Measurements from ENCODE around the gene TNNI2. TPM values are rescaled to one million over a fixed set of nuclear protein-coding genes. Genes with fewer than 3 reads are reported as not detected.

Gene TNNI2
- total RNA-seq, 1 donor from 2014 or later = not detected

DNA sequence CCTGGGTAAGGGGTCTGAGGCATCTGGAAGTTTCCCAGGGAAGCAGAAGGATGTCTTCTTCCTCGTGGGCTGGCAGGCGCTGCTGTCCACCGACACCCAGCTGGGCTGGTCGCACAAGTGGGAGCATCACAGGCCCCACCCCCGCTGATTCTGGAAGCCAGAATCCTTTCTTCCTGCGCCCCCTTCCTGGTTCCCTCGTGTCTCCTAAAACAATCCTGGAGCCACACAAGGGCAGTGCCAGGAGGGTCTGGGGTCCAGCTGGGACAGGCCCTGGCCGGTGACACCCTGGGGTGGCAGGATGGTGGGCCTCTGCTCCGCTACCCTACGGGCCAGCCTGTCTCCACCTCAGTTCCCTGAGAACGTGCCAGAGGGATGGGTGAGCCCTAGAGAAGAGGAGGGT, 18.3 kb downstream of the TNNI2 start:
- DNase-seq (ENCODE audit: extremely low read depth, low read depth, low spot score) = no peak

- no peak for DNase-seq (ENCODE audit: extremely low read depth, low read depth, low spot score)
These were observed 19.4 kb downstream of the TNNI2 start for GRCh38 chr11:1858154-1858553.

- no peak for DNase-seq (ENCODE audit: extremely low read depth, low read depth, low spot score)
These were observed 19.8 kb downstream of the TNNI2 start for GRCh38 chr11:1858576-1858975.

DNA sequence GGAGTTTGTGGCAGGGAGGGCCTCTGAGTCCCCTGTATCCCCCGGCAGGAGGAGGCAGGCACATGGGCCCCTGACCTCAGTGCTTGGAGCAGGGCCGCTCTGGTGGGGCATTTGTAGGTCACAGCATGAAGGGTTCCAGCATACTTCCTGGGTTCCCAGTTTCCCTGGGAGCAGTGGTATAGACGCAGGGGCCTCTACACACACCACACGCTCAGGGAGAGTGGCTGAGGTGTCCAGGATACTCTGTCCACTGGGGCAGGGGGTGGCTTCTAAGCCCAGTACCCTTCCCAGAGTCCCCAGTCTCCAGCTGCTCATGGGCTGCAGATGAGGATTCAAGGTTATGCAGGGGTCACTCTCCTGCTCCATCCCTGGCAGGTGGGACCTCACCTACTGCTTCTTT, 20.2 kb downstream of the TNNI2 start:
- DNase-seq (ENCODE audit: extremely low read depth, low read depth, low spot score) = no peak

DNA sequence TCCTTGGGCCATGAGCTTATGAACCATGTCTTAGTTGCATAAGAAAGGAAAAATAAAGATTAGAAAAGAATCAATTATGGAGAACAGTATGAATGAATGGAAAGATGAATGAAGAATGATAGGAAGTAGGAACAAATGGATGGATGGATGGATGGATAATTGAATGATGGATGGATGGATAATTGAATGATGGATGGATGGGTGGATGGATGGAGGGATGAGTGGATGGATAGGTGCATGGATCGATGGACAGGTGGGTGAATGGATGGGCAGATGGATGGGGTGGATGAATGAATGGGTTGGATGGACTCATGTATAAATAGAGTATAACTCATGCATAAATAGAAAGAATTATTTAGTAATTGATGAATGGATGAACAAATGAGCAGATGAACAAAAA, 21.3 kb downstream of the TNNI2 start:
- DNase-seq (ENCODE audit: extremely low read depth, low read depth, low spot score) = no peak

DNA sequence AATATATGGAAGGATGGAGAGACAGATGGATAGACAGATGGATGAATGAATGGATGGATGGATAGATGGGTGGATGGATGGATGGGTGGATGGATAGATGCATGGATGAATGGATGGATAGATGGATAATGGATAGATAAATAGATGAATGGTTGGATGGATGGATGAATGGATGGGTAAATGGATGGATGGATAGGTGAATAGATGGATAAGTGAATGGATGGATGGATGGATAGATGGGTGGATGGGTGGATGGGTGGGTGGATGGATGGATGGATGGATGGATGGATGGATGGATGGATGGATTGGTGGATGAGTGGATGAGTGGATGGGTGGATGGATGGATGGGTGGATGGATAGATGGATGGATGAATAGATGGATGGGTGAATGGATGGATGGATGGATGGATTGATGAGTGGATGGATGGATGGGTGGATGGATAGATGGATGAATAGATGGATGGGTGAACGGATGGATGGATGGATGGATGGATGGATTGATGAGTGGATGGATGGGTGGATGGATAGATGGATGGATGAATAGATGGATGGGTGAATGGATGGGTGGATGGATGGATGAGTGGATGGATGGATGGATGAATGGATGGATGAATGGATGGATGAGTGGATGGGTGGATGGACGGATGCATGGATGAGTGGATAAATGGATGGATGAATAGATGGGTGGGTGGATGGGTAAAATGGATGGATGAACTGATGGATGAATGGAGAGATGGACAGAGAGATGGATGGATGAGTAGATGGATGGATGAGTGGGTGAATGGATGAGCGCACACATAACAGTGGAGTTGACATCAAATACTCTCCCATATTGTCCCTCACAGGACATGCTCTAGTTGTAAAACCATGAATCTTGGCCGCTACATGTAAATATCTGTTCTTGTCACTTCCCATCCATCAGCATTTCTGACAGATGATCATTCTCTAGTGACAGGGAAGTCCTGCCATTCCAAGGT, 22.9 kb downstream of the TNNI2 start:
- DNase-seq (ENCODE audit: extremely low read depth, low read depth, low spot score) = no peak

- DNase-seq (ENCODE audit: extremely low read depth, low read depth, low spot score) = no peak
These were observed 24.0 kb downstream of the TNNI2 start for GRCh38 chr11:1862588-1863351.

GRCh38 chr11:1863352-1864216, 24.8 kb downstream of the TNNI2 start:
- DNase-seq (ENCODE audit: extremely low read depth, low read depth, low spot score) = no peak

GRCh38 chr11:1864231-1864630, 25.4 kb downstream of the TNNI2 start:
- no peak for DNase-seq (ENCODE audit: extremely low read depth, low read depth, low spot score)

DNA sequence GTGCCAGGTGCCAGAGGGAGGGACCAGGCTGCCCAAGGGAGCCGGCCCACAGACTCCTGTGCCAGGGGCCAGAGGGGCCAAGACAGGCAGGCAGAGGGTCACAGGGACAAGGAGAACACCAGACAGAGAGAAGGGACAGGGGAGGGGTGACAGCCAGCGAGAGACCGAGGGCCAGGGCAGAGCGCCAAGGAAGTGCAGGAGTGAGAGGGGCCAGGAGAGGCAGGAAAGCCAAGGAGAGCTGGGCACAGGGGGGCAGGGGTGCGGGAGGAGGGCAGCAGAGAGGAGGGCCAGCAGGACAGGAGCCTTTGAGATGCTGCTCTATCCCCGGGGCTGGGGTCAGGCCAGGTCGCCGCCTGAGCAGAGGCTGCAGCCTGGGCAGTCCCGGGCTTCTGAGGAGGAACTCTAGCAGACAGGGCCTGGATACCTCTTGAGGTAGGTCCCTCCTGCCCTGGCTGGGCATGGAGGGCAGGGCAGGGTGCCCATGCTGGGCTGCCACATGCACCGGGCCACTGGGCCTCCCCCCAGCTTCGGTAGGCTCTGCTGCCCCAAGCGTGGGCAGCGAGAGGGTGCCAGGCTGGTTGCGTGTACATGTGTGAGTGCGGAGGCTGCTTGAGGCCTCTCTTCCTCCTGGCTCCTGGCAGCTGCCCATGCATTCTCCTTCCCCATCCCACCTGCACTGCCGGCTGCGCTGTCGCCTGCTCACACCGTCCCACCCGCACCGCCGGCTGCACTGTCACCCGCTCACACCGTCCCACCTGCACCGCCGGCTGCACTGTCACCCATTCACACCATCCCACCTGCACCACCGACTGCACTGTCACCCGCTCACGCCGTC, 26.3 kb downstream of the TNNI2 start:
- no peak for DNase-seq (ENCODE audit: extremely low read depth, low read depth, low spot score)

DNA sequence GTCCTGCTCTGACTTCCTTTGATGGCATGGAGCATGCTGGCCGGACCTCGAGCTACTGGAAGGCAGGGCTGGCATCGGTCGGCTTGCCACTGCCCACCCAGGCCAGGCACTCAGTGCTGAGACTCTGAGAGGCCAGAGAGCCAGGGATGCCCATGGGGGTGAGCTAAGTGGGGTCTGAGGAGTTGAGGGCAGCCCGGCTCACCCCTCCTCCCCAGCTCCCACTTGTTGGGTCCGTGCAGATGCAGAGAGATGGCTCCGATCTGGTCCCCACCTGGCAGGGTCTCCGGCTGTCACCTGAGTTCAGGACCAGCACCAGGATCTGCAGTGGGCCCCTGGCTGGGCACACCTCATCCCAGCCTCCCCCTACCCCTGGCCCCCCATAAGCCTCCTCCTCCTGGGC, 27.4 kb downstream of the TNNI2 start:
- DNase-seq (ENCODE audit: extremely low read depth, low read depth, low spot score) = no peak

DNA sequence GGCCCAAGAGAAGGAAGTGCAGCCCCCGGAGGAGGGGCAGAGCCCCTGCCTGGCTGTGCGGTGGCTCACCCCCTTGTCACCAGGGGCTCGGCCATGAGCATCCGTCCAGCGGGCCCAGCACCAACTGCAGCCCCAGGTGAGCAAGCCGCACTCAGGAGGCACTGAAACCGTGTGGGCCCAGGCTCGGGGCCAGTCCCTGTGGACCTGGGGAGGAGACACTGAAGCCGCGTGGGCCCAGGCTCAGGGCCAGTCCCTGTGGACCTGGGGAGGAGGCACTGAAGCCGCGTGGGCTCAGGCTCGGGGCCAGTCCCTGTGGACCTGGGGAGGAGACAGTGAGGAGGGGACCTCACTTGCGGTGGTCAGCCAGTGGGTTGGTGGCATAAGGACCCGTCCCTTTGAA, 28.0 kb downstream of the TNNI2 start:
- DNase-seq (ENCODE audit: extremely low read depth, low read depth, low spot score) = no peak

- no peak for DNase-seq (ENCODE audit: extremely low read depth, low read depth, low spot score)
These were observed 28.6 kb downstream of the TNNI2 start for GRCh38 chr11:1867381-1867780.

- no peak for DNase-seq (ENCODE audit: extremely low read depth, low read depth, low spot score)
These were observed 29.4 kb downstream of the TNNI2 start for GRCh38 chr11:1868056-1868635.

- DNase-seq (ENCODE audit: extremely low read depth, low read depth, low spot score) = no peak
These were observed 30.0 kb downstream of the TNNI2 start for GRCh38 chr11:1868636-1869291.

- DNase-seq (ENCODE audit: extremely low read depth, low read depth, low spot score) = no peak
These were observed 30.9 kb downstream of the TNNI2 start for GRCh38 chr11:1869427-1870325.

- no peak for DNase-seq (ENCODE audit: extremely low read depth, low read depth, low spot score)
These were observed 31.5 kb downstream of the TNNI2 start for GRCh38 chr11:1870326-1870696.
